Stimulated activated CD4-positive, alpha-beta T cell treated with anti-CD3 and anti-CD28 coated beads, Interleukin-15, amount 100 ng/mL, for 1 hour (primary cell): ENCODE measurements around the gene NIPAL4.
"Not testable (repeated sequence)": the region's sequence is repeated elsewhere in the genome, so short reads cannot be mapped to it uniquely, and the experiment has no call there.

Source experiments
- DNase-seq, 2 donors: peaks; one replicate each; pipeline ENCODE4 v3.0.0-alpha.2; 2020; ENCODE audit warnings: low read depth in 1 of 2, low spot score in 1 of 2

NIPAL4 gene

DNA sequence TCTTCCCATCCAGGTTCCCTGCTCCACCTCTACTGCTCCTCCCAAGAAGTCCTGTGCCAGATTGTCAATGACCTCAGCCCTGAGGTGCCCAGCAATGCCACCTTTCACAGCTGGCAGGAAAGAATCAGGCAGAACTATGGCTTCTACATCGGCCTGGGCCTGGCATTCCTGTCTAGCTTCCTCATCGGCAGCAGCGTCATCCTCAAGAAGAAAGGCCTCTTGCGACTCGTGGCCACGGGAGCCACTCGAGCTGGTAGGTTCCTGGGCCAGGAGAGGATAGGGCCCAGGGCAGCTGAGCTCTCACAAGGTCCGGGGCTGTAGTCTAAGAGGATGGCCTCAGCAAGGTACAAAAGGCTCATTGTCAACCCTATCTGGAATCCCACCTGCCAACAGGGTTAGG is 3.1 kb downstream of the NIPAL4 start:
- DNase-seq = no peak

DNA sequence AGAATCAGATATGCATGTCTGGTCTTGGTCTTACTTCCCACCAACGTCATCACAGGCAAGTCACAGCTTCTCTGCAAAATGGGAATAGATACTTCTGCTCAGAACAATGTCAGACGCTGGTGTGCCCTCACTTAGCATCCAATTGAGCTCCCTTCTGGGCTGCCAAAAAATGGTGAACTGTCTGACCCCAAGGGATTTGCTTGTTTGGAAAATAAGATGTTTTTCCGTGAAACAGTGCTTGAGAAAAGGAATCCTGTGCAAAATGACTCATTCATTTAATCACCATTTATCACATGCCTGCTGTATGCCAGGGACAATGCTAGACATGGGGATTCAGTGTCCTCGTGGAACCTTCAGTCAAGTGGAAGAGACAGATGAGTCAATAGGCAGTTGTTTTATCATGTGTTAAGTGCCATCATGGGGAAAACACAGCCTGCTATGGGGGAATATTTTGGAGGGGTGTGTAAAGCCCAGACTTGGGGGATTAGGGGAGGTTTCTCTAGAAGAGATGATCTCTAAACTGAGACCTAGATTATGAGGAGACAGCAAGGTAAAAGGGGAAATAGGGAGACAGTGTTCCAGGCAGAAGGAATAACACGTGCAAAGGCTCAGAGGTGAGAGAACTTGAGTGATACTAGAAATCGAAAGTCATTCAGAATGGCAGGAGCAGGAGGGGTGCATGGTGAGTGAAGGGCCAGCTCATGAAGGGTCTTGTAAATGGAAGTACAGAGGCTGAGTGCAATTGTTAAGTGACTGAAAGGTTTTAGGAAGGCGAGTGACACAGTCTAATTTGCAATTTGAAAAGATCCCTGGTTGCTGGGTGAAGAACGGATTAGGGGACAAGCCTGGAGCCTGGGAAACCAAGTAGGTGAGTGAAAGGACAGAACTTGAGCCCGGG is 3.9 kb downstream of the NIPAL4 start:
- no peak for DNase-seq

DNA sequence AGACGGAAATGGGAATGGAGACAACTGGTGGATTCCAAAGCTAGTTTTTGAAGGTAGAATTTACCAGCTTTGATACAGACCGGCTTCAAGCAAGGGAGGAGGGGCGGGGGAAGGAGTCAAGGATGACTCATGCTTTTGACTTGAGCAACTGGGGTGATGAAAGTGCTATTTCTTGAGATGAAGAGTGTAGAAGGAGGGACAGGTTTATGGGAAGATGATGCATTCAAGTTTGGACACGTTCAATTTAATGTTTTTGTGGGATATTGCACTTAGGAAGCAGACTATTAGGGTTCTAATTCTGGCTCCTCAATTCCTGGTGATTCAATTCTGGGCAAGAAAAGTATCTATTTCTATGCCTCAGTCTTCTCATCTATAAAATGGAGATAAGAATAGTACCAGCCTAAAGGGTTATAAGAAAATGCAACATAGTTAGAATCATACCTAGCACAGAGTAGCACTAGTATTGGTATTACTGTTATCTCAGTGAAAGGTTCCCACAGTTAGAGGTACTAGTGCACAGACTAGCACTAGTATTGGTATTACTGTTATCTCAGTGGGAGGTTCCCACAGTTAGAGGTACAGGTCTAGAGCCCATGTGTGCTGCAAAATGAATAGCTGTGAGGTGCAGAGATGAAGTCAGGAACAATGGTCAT is 4.6 kb downstream of the NIPAL4 start:
- DNase-seq = peak in 1 of 2 donors; percentile 33

DNA sequence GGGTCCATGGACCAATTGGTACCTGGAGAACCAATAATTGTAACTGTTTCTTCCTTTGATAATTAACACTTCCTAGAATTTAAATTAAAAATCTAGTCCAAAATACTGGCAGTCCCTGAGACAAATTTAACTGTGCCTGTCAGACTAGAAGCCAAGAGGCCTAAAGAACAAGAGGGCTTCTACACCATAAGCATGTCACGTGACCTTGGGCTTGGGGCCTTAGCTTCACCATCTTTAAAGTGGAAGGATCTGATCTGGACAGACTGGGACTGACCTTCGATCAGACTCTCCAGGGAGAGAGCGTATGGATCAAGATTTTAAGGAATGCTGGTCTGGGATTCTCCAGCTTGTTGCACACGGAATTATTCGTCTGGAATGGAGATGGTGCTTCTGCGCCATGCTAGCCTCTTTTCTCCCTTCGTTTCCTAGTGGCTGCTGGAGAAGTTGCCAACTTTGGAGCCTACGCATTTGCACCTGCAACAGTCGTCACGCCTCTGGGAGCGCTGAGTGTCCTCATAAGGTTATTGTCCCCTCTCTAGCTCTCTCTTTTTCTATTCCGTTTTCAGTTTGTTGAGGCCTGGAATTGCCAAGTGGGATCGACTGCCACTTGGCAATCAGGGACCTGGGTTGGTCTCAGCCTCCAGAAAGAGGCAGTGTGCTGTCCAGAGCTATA is 8.4 kb downstream of the NIPAL4 start:
- no peak for DNase-seq

DNA sequence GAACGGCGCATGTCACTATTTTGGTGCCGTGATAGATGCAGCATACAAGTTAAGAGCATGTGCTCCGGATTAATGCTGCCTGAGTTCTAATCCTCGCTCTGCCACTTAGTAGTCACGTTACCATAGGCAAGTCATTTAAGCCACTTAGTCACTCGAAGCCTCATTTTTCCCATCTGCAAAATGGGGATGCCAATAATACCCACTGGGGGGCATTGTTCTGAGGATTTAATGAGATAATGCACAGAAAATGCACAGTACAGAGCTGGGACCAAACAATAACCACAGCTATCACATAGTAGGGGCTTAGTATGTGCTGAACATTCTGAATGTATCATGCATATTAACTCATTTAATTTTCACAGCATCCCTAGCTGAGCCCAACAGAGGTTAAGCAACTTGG is 9.1 kb downstream of the NIPAL4 start:
- no peak for DNase-seq

DNA sequence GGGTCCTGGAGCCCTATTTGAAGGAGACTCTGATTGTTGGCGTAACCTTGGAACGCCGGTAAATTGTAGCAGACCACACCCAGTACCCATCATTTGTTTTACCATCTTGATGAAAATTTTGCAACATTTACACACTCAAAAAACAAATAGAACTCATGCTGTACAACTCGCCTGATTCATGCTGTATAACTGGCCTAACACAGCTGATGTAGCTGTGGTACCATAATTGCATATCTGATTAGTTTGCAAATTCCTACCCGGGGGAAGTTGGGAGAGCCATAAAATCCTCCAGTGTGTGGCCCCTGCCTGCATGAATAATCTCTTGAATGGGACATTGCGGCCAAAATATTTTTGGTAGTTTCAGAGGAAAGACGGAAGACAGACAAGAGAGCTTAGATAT is 9.7 kb downstream of the NIPAL4 start:
- DNase-seq = no peak

DNA sequence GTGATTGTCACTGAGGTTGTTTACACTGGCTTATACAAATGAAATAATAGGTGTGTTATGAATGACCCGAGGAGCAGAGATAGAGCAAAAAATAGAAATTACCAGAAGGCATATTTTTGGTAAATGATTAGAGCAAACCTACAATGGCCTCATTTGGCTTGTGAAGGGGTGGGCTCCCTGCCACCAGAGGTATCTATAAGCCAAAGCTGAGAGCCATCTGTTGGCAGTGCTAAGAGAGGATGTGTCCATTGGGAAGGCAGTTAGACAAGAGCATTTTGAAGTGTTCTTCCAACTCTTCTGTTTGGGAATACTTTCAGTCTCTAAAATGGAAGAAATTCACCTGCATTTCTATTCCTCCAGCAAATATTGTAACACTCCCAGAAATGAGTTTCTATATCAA is 10.6 kb downstream of the NIPAL4 start:
- DNase-seq = no peak

DNA sequence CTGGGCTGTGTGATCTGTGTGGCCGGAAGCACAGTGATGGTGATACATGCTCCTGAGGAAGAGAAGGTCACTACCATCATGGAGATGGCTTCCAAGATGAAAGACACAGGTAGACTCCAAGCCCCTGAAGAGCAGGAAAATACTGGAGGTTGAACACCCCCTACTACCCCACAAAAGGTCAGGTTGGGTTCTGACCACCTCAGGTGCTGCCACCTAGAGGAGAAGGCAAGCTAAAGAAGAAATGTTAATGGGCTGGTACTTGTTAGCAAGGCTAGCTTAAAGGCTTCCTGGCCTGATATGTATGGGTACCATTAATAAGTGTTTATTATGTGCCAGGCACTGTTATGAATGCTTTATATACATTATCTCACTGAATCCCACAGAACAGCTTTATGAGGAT is 11.7 kb downstream of the NIPAL4 start:
- no peak for DNase-seq

DNA sequence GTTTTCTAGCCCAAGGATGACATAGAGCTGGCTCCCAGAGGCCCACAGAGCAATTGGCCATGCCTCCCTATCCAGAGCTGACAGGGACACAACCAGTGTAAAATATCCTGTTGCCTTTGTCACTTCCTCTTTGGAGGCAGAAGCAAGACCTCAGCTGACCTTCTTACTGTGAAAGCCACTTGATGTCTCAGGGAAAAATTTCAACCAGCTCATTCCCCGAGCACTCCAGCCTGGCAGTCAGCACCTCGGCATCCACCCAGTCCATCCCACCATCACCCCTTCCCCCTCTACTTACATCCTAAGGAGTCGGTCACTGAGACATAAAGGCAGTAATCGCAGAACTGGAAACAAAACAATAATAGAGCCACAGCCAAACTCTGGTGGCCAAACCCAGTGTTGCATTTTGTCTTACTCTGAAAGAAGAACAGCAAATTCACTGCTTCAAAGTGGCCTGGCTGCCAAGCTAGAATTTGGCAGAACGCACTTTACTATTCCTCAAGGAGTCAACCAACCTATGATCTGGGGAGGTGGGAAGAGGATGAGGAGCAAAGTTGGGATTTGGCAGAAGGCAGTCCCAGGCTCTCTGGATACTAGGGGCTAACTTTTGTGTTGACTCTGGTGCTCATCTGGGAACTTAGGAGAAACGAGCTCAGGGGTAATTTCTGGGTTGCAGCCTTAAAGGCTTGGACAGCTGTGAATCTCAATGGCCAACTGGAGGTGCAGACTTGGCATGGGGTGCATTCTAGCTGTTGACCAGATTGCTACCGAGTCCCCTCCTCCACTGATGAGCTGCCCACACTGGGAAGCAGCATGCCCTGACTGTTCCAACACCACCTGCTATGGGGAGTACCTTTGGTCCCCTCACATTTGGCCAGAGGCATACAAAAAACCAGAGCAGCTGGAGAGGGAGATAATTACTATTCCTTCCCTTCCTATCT is 13.6 kb downstream of the NIPAL4 start:
- no peak for DNase-seq

DNA sequence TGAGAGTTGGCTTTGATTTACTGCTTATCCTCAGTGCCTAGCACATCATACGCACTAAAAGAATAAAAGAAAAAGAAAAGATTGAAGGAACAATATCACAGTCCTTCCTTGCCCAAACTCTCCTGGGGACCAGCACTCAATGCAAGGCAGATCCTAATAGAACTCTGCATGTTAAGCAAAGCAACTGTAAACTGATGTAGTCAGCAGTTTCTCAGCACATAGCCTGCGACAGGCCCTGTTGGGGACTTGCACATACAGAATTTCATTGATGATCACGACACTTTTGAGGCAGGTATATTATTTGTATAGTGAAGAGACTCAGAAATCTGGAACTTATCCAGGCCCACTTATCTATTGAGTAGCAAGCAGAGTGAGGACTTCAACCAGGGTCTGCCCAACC is 15.4 kb downstream of the NIPAL4 start:
- DNase-seq = no peak

DNA sequence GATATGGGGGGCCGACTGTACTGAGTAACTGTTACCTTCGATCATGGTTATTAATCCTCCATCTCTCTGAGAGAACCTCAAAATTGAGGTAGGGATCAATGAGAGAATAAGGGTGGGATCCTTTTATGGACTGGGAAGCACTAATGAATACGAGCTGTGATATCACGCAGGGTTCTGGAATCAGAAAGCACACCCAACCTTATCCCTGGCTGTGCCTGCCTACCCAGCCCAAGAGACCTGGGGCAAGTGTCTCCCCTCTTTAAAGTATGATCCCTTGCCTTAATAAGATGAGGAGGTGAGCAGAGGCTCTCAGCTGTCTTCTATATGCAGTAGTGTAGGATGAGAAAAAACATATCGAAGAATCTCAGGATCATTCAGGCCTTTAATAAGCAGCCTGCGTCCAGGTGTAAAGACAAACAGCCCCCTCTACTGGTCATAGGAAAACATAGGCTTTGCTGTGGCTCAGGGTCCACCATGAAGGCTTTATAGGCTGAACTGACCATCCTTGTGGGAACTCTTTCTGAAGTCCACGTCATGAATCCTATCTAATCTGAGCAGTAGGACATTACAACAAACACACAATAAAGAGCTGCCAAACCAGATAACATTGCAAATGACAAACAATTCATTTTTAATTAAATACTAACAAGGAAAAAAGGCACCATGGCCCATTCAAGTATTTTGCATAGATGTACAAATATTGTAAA is 16.8 kb downstream of the NIPAL4 start:
- DNase-seq = no peak

DNA sequence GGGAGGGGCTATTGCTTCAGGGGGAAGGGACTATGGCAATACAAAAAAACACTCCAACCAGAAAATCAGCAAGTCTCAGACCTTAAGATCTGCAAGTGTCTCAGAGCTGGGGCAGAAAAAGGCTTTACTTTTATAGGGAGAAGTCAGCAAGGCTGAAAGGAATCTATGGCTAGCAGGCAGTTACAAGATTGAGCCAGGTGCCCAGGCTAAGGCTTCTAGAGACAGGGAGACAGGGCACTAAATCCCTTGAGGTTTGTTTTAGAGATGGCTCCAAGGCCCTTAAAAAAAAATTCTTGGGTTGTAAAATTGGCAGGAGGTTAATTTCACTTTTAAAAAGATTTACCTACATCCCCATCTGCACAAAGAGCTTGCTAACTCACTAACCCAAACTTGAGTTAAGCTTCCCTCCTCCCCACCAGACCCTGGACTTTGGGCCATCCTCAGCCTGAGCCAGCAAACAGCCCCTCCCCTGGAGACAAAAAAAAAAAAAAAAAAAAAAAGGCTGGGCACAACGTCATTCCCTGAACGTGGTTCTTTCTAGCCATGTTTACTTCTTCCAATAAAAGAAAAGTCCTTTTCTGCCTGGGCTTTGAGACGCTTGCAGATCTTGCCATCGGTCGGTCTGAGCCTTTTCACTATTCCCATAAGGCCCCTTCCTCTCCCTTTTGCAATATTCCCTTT is 17.9 kb downstream of the NIPAL4 start:
- DNase-seq = no peak

DNA sequence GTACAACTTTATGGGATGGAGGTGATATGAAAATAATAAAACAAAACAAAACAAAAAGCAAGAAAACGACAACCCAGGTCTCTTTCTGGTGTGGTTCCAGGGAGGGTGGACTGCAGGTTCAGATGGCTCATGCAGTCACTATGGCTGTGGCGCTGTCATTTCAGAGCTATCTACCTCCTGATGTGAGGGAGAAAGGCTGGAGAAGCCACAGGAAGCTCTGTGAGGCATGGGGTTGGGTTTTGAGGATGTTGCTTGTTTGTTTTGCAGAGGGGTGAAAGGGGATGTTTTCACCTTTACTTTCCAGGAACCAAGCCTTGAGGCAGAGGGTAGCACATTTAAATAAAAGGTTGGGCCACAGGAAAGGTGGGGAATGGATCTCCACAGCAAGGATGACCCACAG is 18.7 kb downstream of the NIPAL4 start:
- DNase-seq = no peak

DNA sequence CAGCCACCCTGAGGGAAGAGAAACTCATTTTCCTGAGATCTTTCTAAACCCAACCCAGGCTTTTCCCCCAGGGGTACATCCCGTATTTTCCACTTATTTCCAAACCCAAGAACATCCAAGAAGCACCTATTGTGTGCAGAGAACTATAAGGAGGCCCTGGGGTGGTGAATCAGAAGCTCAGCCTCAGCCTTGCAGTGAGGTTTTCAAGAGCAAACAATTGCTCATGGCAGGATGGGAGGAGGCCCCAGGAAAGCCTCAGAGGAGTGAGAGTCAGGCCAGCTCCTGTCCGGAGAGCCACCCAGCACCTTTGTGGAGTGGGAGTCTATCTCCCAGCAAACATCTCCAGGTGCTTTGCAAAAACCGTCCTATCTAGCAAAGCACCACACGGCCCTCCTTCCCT is 19.2 kb downstream of the NIPAL4 start:
- no peak for DNase-seq

DNA sequence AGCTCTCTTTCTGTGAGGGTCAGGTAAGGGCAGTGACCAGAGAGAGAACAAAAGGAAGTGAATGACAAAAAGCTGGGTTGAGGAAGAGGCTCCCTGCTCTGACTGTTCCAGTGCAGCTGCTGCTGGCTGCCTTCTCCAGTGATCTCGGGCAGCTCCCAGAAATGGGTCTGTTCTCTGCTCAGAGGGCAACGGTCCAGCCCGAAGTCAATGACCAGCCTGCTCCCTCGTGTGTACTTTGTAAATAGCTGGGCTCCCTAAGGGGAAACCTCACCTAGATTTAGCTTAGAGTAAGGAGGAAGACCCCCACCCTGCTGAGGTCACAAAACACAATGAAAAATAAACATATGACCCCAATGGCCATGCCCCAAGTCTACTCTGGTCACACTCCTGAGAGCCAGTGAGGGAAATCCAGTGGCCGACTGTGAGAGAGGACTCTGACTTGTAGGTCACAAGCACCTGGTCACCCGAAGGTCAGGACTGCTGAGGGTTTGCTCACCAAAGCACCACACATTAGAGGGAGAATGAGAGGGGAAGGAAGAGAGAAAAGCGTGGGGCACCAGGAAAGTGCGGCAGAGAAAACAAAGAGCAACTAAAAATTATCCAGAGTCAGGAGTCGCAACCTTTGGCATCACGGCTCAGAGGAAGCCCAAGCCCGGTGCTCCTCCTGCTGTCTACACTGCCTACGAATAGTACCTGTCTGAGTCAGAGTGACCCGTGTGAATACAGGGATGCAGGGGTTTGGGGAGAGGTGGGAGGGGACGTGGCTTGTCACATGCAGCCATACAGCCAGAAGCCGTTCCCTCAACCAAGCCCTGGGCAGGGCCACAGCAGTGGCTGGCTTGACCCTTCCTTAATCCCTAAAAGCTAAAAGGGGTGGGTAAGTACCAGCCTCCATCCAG is 19.8 kb downstream of the NIPAL4 start:
- DNase-seq = no peak

DNA sequence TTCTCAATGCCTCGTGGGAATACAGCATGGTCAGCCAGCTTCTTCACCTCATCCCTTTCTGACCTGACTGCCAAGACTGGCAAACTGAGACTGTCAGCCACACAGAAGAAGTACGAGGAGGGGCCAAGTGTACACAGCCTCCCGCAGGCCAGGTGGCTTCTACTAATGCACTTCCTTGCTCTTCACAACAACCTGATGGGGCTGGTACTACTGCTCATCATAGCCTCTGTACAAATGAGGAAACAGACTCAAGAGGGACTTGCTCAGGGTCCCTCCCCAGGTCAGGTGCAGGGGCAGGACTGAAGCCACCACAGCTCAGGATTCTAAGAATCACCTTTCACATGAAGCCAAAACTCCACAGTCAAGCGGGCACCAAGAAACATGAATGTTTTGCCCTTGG is 21.3 kb downstream of the NIPAL4 start:
- no peak for DNase-seq

DNA sequence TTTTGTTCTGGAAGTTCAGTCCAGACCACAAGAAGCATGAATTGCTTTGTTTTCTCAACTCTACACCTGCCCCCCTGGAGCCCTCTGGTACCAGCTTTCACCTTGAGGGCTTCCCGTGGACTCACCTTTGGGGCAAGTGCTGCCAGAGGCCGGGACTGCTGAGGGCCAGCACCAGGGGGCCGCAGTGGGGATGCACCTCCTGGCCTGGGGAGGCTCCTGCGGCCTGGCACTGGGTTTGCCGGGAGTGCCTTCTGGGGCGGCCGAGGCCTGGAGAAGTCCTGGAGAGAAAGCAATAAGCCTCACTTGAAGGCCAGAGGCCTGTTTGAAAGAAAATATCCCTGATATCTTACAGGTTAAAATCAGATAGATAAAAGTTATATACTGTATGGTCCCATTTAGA is 21.7 kb downstream of the NIPAL4 start:
- no peak for DNase-seq

DNA sequence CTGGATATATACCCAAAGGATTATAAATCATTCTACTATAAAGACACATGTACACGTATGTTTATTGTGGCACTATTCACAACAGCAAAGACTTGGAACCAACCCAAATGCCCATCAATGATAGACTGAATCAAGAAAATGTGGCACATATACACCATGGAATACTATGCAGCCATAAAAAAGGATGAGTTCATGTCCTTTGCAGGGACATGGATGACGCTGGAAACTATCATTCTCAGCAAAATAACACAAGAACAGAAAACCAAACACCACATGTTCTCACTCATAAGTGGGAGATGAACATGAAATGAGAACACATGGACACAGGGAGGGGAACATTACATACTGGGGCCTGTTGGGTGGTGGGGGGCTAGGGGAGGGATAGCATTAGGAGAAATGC is 22.7 kb downstream of the NIPAL4 start:
- not testable (repeated sequence) for DNase-seq

DNA sequence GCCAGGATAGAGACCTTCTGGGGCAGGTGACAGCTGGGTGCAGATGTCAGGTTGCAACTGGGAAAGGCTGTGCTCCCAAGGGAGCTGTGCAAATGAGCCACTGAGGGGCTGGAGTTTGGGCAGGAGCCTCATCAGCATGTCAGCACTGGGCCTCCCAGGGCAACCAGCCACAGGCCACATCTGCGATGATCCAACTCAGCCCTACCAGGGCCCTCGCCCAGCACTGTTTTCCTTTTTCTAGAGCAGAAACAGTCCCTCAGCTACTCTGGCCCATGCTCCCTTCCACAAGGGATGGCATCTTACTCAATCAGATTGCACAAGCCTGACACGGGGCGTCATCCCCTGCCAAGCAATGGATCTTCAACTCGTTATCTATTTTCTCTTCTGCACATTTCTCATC is 24.8 kb downstream of the NIPAL4 start:
- no peak for DNase-seq
